Measurements from ENCODE around the gene ARHGAP24. TPM values are rescaled to one million over a fixed set of nuclear protein-coding genes. Genes with fewer than 3 reads are reported as not detected.
A peak's percentile ranks its signal among the peaks of the same experiment; 100 is the strongest.
"Not testable (repeated sequence)": the region's sequence is repeated elsewhere in the genome, so short reads cannot be mapped to it uniquely, and the experiment has no call there.

The ARHGAP24 gene
- total and polyA plus RNA-seq, 12 donors, result 6.7 to 35.5 (median 23.9) TPM

DNA sequence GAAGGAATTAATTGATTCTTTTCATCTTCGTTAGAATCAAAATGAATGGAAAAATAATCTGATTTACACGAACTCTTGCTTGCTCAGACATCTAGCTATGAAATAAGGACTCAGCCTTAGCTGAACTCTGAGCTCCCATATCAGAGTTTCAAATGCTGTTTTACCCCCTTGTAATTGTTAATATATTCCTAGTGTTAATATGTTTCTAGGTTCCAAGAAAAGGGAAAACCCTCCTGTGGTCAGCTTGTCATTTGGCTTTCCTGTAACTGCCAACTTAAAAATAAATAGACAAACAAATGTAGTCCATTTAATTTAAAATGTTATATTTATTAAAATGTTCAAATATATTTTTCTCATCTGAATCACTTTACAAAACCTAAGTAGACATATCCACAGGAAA is 432.1 kb downstream of the ARHGAP24 start:
- ATAC-seq (no peak), DNase-seq (no peak)
- H3K27me3 ChIP-seq, result no peaks in the 10 kb centered on the region
- H3K36me3 ChIP-seq, result no peaks in the 10 kb centered on the region
- H3K27ac ChIP-seq, result no peak overlapping the region
- WGBS, 2 donors, result 94 to 96% methylated on average over 2 of the region's 2 CpGs
- no peaks in the 10 kb centered on the region for H3K9me3 ChIP-seq
- H3K4me3 ChIP-seq, result no peak overlapping the region
- peaks cover 0 to 16% (median 3%) of the 10 kb centered on the region in 9 donors for H3K4me1 ChIP-seq
- TF ChIP-seq, protein P1, sequence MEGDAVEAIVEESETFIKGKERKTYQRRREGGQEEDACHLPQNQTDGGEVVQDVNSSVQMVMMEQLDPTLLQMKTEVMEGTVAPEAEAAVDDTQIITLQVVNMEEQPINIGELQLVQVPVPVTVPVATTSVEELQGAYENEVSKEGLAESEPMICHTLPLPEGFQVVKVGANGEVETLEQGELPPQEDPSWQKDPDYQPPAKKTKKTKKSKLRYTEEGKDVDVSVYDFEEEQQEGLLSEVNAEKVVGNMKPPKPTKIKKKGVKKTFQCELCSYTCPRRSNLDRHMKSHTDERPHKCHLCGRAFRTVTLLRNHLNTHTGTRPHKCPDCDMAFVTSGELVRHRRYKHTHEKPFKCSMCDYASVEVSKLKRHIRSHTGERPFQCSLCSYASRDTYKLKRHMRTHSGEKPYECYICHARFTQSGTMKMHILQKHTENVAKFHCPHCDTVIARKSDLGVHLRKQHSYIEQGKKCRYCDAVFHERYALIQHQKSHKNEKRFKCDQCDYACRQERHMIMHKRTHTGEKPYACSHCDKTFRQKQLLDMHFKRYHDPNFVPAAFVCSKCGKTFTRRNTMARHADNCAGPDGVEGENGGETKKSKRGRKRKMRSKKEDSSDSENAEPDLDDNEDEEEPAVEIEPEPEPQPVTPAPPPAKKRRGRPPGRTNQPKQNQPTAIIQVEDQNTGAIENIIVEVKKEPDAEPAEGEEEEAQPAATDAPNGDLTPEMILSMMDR (IDR thresholded peaks at IDR 0.05), result no peak
- intact Hi-C loops (cut with DNase I), result no loop called here

DNA sequence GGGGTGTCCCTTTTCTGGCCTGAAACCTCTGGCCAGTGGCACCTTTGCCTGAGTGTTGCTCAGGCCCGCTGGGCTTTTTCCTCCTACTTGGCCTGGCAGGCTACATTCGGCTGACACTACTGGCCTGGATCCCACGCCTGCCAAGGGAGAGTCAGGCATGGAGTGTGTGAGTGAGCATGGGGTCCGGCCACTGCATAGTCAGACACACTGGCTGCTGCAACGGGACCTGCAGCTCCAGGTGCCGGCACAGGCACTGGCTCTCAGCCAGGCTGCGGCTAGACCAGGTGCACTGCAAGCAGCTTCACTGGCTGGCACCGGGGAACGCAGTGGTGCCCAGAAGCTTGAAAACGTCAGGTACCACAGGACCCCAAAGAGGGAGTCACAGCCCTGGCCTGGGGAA is 434.9 kb downstream of the ARHGAP24 start:
- no peak overlapping the region for H3K4me3 ChIP-seq
- peaks cover 0 to 16% (median 3%) of the 10 kb centered on the region in 9 donors for H3K4me1 ChIP-seq
- ATAC-seq (peak in 7 of 8 donors; percentile 29 to 92 (median 82)), DNase-seq (peak; percentile 17 to 38)
- no peaks in the 10 kb centered on the region for H3K27me3 ChIP-seq
- 54 to 77% methylated on average over 10 of the region's 10 CpGs for WGBS, 2 donors
- TF ChIP-seq, protein P1 (IDR thresholded peaks at IDR 0.05), result no peak
- intact Hi-C loops (cut with DNase I), result no loop called here
- no peaks in the 10 kb centered on the region for H3K9me3 ChIP-seq
- no peaks in the 10 kb centered on the region for H3K36me3 ChIP-seq
- no peak overlapping the region for H3K27ac ChIP-seq

DNA sequence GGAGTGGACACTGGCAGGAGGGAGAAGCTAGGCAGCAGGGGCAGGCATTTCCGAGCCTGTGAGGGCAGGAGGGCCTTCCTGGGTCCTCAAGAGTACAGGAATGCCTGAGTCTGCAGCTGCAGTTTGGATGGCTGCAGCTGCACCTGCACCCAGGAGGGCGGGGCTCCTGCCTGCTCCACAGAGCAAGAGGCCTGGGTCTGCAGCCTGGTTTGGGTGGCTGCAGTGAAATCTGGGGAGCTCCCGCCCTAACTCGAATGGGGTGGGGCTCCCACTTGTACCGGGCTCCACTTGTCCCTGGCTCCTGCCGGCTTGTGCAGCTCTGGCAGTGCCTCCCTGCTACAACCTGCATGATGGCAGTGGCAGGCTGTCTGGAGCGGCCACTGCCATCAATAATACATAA is 436.0 kb downstream of the ARHGAP24 start:
- H3K4me3 ChIP-seq, result no peak overlapping the region
- intact Hi-C loops (cut with DNase I), result no loop called here
- peaks cover 0 to 10% (median under 1%) of the 10 kb centered on the region in 9 donors for H3K4me1 ChIP-seq
- WGBS, 2 donors, result 90 to 91% methylated on average over 7 of the region's 7 CpGs
- DNase-seq (no peak), ATAC-seq (peak in 1 of 8 donors; percentile 47)
- H3K27me3 ChIP-seq, result no peaks in the 10 kb centered on the region
- H3K27ac ChIP-seq, result no peak overlapping the region
- no peaks in the 10 kb centered on the region for H3K36me3 ChIP-seq
- TF ChIP-seq, protein P1 (IDR thresholded peaks at IDR 0.05), result no peak
- H3K9me3 ChIP-seq, result peaks cover 0 to 8% (median 0%) of the 10 kb centered on the region in 11 donors

DNA sequence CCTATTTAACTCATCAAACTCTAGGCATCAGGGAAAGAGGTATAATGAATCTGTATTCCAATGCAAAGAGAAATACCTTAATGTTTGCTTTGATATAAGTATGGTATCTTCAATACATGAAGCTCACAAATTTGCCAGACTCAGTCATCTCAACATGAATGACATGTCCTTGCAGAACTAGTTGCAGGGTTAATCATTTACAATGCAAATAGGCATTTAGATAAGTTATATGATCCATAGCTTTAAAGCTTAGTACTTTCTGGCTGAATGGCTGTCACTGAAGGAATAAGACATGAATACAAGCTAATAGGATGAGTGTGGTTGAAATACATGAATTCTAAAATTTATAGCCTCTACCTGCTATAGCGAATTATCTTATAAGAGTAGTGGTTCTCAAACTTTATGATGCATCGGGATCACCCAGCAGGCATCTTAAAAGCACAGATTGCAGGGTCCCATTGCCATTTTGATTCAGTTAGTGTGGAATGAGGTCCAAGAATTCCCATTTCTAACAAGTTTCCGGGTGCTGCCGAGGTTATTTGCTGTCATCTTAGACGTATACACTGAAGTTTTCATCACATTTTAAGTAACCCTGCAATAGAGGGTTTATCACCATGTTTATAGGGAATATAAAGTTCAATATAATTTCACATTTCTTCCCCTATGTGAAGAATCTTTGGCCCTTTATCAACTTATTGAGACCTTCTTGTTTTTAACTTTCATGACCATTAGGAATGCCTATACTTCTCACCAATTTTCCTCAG is 439.2 kb downstream of the ARHGAP24 start:
- 96 to 97% methylated on average over 5 of the region's 5 CpGs for WGBS, 2 donors
- ATAC-seq, result no peak
- Histone ChIP-seq H3K4me3 (no peak overlapping the region), H3K36me3 (no peaks in the 10 kb centered on the region), H3K27ac (no peak overlapping the region), H3K27me3 (no peaks in the 10 kb centered on the region), H3K4me1 (peaks cover 0 to 9% (median 0%) of the 10 kb centered on the region in 9 donors), H3K9me3 (peaks cover 0 to 8% (median 0%) of the 10 kb centered on the region in 11 donors)
- intact Hi-C loops (cut with DNase I), result no loop called here
- DNase-seq, result no peak
- TF ChIP-seq, protein P1 (IDR thresholded peaks at IDR 0.05), result no peak

DNA sequence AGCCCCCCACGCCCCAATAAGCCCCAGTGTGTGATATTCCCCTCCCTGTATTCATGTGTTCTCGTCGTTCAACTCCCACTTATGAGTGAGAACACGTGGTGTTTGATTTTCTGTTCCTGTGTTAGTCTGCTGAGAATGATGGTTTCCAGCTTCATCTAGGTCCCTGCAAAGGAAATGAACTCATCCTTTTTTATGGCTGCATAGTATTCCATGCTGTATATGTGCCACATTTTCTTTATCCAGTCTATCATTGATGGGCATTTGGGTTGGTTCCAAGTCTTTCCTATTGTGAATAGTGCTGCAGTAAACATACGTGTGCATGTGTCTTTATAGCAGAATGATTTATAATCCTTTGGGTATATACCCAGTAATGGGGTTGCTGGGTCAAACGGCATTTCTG is 440.6 kb downstream of the ARHGAP24 start:
- H3K4me1 ChIP-seq; DNase-seq; H3K36me3 ChIP-seq; intact Hi-C loops (cut with DNase I); H3K9me3 ChIP-seq; H3K27ac ChIP-seq; H3K4me3 ChIP-seq; H3K27me3 ChIP-seq; ATAC-seq: not testable (repeated sequence)
- 62 to 96% methylated on average over 6 of the region's 6 CpGs for WGBS, 2 donors
